PC-3 (cell line): ENCODE results near the gene BUD13. TPM values are rescaled to one million over a fixed set of nuclear protein-coding genes. Genes with fewer than 3 reads are reported as not detected.
"Not testable (repeated sequence)": the region's sequence is repeated elsewhere in the genome, so short reads cannot be mapped to it uniquely, and the experiment has no call there.

Source experiments
- ATAC-seq: fragments of 200-7000 bp; cut with Tn5 transposase; 2 replicates; pipeline ENCODE4 v1.9.1; 2020; ENCODE audit warnings: mild to moderate bottlenecking, moderate library complexity
- BruUV-seq: library from RNA; stranded (reverse); fragments of 400-500 nt; replicated peaks from 2 replicates; lab custom pipeline; 2021; lab: Mats Ljungman, UMichigan
- CTCF ChIA-PET: fragments of 300-600 bp; sonication (Branson Sonifier 250); formaldehyde crosslinking; loops from one replicate; lab custom pipeline; 2022; ENCODE audit warnings: antibody characterized with exemption; lab: Charles Lee
- POLR2A ChIA-PET: fragments of 300-600 bp; sonication (Branson Sonifier 250); formaldehyde crosslinking; loops from one replicate; lab custom pipeline; 2022; ENCODE audit warnings: antibody characterized with exemption; ENCODE audit not compliant: unreplicated experiment; lab: Charles Lee
- DNase-seq: peaks from one replicate; pipeline ENCODE4 v3.0.0-alpha.2; 2015
- H2AFZ ChIP-seq: fragments of 300-600 bp; sonication (generic); 2 replicates; pipeline ENCODE4 v1.6.0; 2016; ENCODE audit warnings: antibody characterized with exemption, low read length
- H3F3A ChIP-seq: fragments of 300-600 bp; sonication (generic); one replicate; pipeline ENCODE4 v1.6.0; 2017; ENCODE audit warnings: antibody characterized with exemption, low read length, control low read depth, mild to moderate bottlenecking; ENCODE audit not compliant: unreplicated experiment
- H3K27ac ChIP-seq: fragments of 300-600 bp; sonication (generic); 2 replicates; pipeline ENCODE4 v1.5.1; 2016; ENCODE audit warnings: mild to moderate bottlenecking, low read length
- H3K27me3 ChIP-seq: fragments of 300-600 bp; sonication (generic); 2 replicates; pipeline ENCODE4 v1.6.1; 2016; ENCODE audit warnings: low read length, mixed read lengths
- H3K36me3 ChIP-seq: fragments of 300-600 bp; sonication (generic); 2 replicates; pipeline ENCODE4 v1.6.1; 2016; ENCODE audit warnings: low read depth, mixed run types, low read length, mixed read lengths
- H3K4me1 ChIP-seq: fragments of 300-600 bp; sonication (generic); 2 replicates; pipeline ENCODE4 v1.5.1; 2016; ENCODE audit warnings: low read length; ENCODE audit not compliant: insufficient read depth
- H3K4me2 ChIP-seq: fragments of 300-600 bp; sonication (generic); 2 replicates; pipeline ENCODE4 v1.6.0; 2016; ENCODE audit warnings: low read length
- H3K4me3 ChIP-seq: fragments of 300-600 bp; sonication (generic); 2 replicates; pipeline ENCODE4 v1.5.1; 2016; ENCODE audit warnings: mild to moderate bottlenecking, low read length, mixed read lengths
- H3K79me2 ChIP-seq: fragments of 300-600 bp; sonication (generic); 2 replicates; pipeline ENCODE4 v1.6.1; 2017; ENCODE audit warnings: low read length, mixed read lengths
- H3K9ac ChIP-seq: fragments of 300-600 bp; sonication (generic); 2 replicates; pipeline ENCODE4 v1.6.0; 2016; ENCODE audit warnings: mild to moderate bottlenecking, low read length
- H3K9me2 ChIP-seq: fragments of 300-600 bp; sonication (generic); replicated peaks from 2 replicates; pipeline ENCODE4 v1.6.1; 2016; ENCODE audit warnings: mixed run types, low read length, mixed read lengths
- H3K9me3 ChIP-seq: fragments of 300-600 bp; sonication (generic); 2 replicates; pipeline ENCODE4 v1.6.1; 2016; ENCODE audit warnings: low read length, mixed read lengths
- H4K20me1 ChIP-seq: fragments of 300-600 bp; sonication (generic); 2 replicates; pipeline ENCODE4 v1.6.1; 2016; ENCODE audit warnings: low read length, mixed read lengths
- EZH2 ChIP-seq: fragments of 300-600 bp; sonication (generic); IDR thresholded peaks from one replicate; pipeline ENCODE4 v1.6.1; 2017; ENCODE audit warnings: antibody characterized with exemption, mild to moderate bottlenecking, low read length; ENCODE audit not compliant: unreplicated experiment
- intact Hi-C: fragments of 100-400 bp; cut with micrococcal nuclease; formaldehyde crosslinking; loops from 2 replicates; pipeline ENCODE4 v1.9.0; 2023
- total RNA-seq: library from RNA; depleted of rRNA; stranded (reverse); fragments of >200 nt; gene quantifications from 2 replicates; pipeline ENCODE4 v1.2.3, GENCODE V29; 2014
- TF ChIP-seq, protein P1 (sequence below): fragments of 300-600 bp; sonication (generic); conservative IDR thresholded peaks from 2 replicates; pipeline ENCODE4 v1.5.1; 2017; ENCODE audit warnings: antibody characterized with exemption, low read depth, mild to moderate bottlenecking, low read length

The BUD13 gene
- total RNA-seq, 1 experiment from 2014 or later = 28.9 TPM

DNA sequence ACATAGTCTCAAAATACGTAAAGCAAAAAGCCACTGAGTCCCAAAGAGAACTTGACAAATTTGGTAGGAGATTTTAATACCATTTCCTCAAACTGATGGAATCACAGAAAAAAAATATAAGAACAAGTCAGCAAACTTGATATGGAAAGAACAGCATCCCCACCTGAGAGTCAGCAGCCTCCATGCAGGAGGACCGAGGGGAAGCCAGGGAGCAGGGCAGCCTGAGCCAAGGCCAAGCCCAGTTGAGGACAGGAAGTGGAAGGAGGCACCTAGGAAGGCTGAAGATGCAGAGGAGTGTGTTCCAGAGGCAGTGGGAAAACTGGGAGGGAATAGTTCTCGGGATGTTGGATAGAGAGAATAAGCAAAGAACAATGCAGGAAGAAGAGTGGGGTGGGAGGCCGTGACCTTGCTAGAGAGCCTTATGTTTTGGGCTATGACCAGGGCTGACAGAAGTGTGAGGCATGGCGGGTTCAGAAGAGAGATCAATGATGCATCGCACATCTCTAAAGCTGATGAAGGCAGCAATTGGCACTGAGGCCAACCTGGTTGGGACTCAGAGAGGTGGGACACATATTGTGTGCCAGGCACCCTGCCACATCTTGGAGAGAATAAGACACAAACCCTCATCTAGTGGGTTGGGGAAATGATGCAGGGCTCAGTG, 34.9 kb upstream of the BUD13 start:
- ChIA-PET POLR2A (interaction anchor here (0.5 kb wide), 1 partner anchor 30 kb away, joined by 3 read pairs; the partner anchor contains the start of gene APOA1), CTCF (no interaction called here)
- Histone ChIP-seq H3K36me3 (no peaks in the 10 kb centered on the region), H3K4me2 (no peak overlapping the region), H3K27me3 (no peaks in the 10 kb centered on the region), H3K79me2 (no peaks in the 10 kb centered on the region), H2AFZ (no peak overlapping the region), H3K9me2 (no peaks in the 10 kb centered on the region), H4K20me1 (no peaks in the 10 kb centered on the region), H3K4me3 (no peak overlapping the region), H3K9me3 (no peaks in the 10 kb centered on the region), H3K27ac (no peak overlapping the region), H3F3A (no peaks in the 10 kb centered on the region), H3K4me1 (peaks cover 6% of the 10 kb centered on the region; the same call in 1 of the 2 replicates), H3K9ac (no peak overlapping the region)
- DNase-seq = no peak
- BruUV-seq = no TSS peak
- intact Hi-C loops = no loop called here
- no peak for ATAC-seq
- TF ChIP-seq, protein P1, sequence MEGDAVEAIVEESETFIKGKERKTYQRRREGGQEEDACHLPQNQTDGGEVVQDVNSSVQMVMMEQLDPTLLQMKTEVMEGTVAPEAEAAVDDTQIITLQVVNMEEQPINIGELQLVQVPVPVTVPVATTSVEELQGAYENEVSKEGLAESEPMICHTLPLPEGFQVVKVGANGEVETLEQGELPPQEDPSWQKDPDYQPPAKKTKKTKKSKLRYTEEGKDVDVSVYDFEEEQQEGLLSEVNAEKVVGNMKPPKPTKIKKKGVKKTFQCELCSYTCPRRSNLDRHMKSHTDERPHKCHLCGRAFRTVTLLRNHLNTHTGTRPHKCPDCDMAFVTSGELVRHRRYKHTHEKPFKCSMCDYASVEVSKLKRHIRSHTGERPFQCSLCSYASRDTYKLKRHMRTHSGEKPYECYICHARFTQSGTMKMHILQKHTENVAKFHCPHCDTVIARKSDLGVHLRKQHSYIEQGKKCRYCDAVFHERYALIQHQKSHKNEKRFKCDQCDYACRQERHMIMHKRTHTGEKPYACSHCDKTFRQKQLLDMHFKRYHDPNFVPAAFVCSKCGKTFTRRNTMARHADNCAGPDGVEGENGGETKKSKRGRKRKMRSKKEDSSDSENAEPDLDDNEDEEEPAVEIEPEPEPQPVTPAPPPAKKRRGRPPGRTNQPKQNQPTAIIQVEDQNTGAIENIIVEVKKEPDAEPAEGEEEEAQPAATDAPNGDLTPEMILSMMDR = no peak

DNA sequence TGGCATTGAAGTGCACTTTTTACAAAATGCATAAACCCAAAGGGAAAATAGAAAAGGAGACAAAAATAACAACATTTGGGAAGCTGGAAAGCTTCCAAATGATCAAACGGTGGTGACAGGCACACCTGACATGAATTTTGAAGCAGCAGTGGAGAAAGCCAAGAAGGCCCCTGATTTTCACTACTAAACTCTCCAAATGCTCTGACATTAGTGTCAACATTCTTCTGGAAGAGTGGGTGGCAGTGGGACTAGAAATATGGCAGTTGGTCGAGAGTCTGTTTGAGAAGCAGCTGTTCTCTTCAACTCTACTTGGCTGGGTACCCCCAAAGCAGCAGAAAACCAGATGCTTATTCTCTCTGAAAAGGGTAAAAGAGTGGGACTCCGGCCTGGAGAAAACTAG, 31.2 kb upstream of the BUD13 start:
- no peaks in the 10 kb centered on the region for H3K36me3 ChIP-seq
- no peak for DNase-seq
- H4K20me1 ChIP-seq = no peaks in the 10 kb centered on the region
- H3K79me2 ChIP-seq = no peaks in the 10 kb centered on the region
- no peaks in the 10 kb centered on the region for H3K9me2 ChIP-seq
- CTCF ChIA-PET = no interaction called here
- POLR2A ChIA-PET = no interaction called here
- H3F3A ChIP-seq = no peaks in the 10 kb centered on the region
- H3K27ac ChIP-seq = no peak overlapping the region
- TF ChIP-seq, protein P1 = no peak
- no peak for TF ChIP-seq EZH2
- no peak overlapping the region for H3K9ac ChIP-seq
- no peaks in the 10 kb centered on the region for H3K9me3 ChIP-seq
- H3K4me3 ChIP-seq = no peak overlapping the region
- H3K4me1 ChIP-seq = peaks cover 5% of the 10 kb centered on the region; the same call in 1 of the 2 replicates
- no peak overlapping the region for H3K4me2 ChIP-seq
- H3K27me3 ChIP-seq = no peaks in the 10 kb centered on the region
- intact Hi-C loops = no loop called here
- H2AFZ ChIP-seq = no peak overlapping the region
- no TSS peak for BruUV-seq
- no peak for ATAC-seq

DNA sequence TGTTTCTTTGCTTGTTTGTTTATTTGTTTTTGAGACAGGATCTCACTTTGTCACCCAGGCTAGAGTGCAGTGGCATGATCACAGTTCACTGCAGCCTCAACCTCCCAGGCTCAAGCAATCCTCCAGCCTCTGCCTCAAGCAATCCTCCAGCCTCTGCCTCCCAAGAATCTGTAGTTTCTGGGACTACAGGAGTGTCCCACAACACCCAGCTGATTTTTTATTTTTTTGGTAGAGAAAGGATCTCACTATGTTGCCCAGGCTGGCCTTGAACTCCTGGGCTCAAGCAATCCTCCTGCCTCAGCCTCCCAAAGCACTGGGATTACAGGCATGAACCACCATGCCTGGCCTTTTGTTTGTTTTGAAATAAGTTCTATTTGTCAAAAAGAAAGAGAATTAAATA, 28.9 kb upstream of the BUD13 start:
- H4K20me1 ChIP-seq, ATAC-seq, BruUV-seq, H3K36me3 ChIP-seq, DNase-seq, H3K4me1 ChIP-seq, H2AFZ ChIP-seq, H3F3A ChIP-seq, H3K4me3 ChIP-seq, H3K79me2 ChIP-seq, H3K27ac ChIP-seq, H3K9me3 ChIP-seq, H3K9ac ChIP-seq, H3K9me2 ChIP-seq, intact Hi-C loops, CTCF ChIA-PET, H3K4me2 ChIP-seq, H3K27me3 ChIP-seq: not testable (repeated sequence)
- POLR2A ChIA-PET = interaction anchor here (0.6 kb wide), 1 partner anchor 20 kb away, joined by 6 read pairs; no protein-coding TSS in a partner anchor
